Osteoblast (primary cell): ENCODE results near the gene SYT9. TPM values are rescaled to one million over a fixed set of nuclear protein-coding genes. Genes with fewer than 3 reads are reported as not detected.
"Not testable (repeated sequence)": the region's sequence is repeated elsewhere in the genome, so short reads cannot be mapped to it uniquely, and the experiment has no call there.

Source experiments
- DNase-seq: peaks from one replicate; pipeline ENCODE4 v3.0.0; 2011; ENCODE audit warnings: low spot score, mixed read lengths; ENCODE audit not compliant: insufficient read length; ENCODE audit errors: missing footprints
- H2AFZ ChIP-seq: 2 replicates; pipeline ENCODE4 v1.6.0; 2011; ENCODE audit warnings: mild to moderate bottlenecking, low read length
- H3K27ac ChIP-seq: 2 replicates; pipeline ENCODE4 v1.5.1; 2011; ENCODE audit warnings: mild to moderate bottlenecking, low read depth, low read length, moderate library complexity
- H3K27me3 ChIP-seq: 2 replicates; pipeline ENCODE4 v1.6.0; 2012; ENCODE audit warnings: mild to moderate bottlenecking, control low read depth, inconsistent platforms, low read length, moderate library complexity; ENCODE audit not compliant: insufficient read depth
- H3K36me3 ChIP-seq: 2 replicates; pipeline ENCODE4 v1.5.1; 2011; ENCODE audit warnings: mild to moderate bottlenecking, low read length, control low read depth, moderate library complexity; ENCODE audit not compliant: insufficient read depth
- H3K4me1 ChIP-seq: 2 replicates; pipeline ENCODE4 v1.5.1; 2011; ENCODE audit warnings: mild to moderate bottlenecking, low read length, control low read depth, moderate library complexity; ENCODE audit not compliant: insufficient read depth
- H3K4me2 ChIP-seq: 2 replicates; pipeline ENCODE4 v1.6.0; 2011; ENCODE audit warnings: mild to moderate bottlenecking, low read length; ENCODE audit not compliant: insufficient read depth
- H3K4me3 ChIP-seq: fragments of 200-600 bp; sonication (generic); 3 replicates; pipeline ENCODE4 v1.5.1; 2012; ENCODE audit warnings: mild to moderate bottlenecking, low read length, inconsistent platforms; ENCODE audit not compliant: insufficient read depth
- H3K79me2 ChIP-seq: 2 replicates; pipeline ENCODE4 v1.6.0; 2012; ENCODE audit warnings: mild to moderate bottlenecking, low read length, control low read depth, inconsistent platforms; ENCODE audit not compliant: insufficient read depth
- H3K9me3 ChIP-seq: 2 replicates; pipeline ENCODE4 v1.5.1; 2011; ENCODE audit warnings: low read depth, low read length, control low read depth
- H4K20me1 ChIP-seq: 2 replicates; pipeline ENCODE4 v1.6.0; 2012; ENCODE audit warnings: mild to moderate bottlenecking, low read length, control low read depth; ENCODE audit not compliant: insufficient read depth
- total RNA-seq: library from RNA; depleted of rRNA; stranded (reverse); fragments of >200 nt; gene quantifications from 2 replicates; pipeline ENCODE4 v1.2.3, GENCODE V29; 2012
- TF ChIP-seq, protein P1 (sequence below): IDR thresholded peaks from 2 replicates; pipeline ENCODE4 v1.5.1; 2011; ENCODE audit warnings: mild to moderate bottlenecking, low read depth, low read length, moderate library complexity; ENCODE audit errors: extremely low read depth

SYT9 gene
- total RNA-seq, 1 donor = not detected

DNA sequence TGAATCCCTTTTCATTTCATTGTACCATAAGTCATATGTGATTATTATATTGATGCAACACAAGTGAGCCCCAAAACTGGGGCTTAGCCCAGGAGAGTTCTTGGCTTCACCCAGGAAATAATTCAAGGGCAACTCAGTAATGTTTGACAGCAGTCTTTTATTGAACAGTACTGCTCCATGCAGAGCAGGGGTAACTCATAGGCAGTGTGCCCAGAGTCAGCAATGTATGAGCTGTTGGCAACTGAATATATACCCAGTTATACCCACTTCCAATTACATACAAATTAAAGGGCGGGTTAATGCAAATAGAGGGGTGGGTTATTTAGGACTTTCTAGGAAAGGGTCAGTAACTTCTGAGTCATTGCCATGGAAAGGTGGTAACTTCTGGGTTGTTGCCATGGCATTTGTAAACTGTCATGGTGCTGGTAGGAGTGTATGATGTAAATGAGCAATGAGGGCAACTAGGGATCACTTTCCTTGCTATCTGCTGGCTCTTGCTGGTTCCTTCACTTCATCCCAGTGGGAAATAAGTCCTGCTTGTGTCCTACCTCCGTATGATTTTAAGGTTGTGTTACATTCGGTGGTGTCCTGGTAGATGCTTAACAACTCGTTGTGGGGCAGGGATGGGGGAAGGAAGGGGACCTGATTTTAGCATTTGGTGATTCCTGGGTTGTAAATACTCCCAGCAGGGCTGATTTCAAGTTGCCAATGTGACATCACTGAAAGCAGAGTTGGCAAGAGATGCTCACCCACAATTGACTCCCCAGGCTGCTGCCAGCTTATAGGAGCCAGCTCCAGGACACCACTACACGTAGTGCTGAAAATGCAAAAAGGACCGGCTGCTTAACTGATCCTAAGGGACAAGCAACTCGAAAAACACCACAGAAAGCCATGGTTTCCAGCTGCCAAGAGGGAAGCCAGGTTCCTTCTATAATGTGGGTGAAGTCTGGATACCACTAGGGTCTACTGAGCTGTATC, 70.1 kb downstream of the SYT9 start:
- no peak overlapping the region for H3K4me3 ChIP-seq
- no peak overlapping the region for H3K4me2 ChIP-seq
- H4K20me1 ChIP-seq = no peaks in the 10 kb centered on the region
- no peaks in the 10 kb centered on the region for H3K79me2 ChIP-seq
- no peaks in the 10 kb centered on the region for H3K9me3 ChIP-seq
- H2AFZ ChIP-seq = no peak overlapping the region
- no peaks in the 10 kb centered on the region for H3K4me1 ChIP-seq
- H3K27me3 ChIP-seq = no peaks in the 10 kb centered on the region
- TF ChIP-seq, protein P1, sequence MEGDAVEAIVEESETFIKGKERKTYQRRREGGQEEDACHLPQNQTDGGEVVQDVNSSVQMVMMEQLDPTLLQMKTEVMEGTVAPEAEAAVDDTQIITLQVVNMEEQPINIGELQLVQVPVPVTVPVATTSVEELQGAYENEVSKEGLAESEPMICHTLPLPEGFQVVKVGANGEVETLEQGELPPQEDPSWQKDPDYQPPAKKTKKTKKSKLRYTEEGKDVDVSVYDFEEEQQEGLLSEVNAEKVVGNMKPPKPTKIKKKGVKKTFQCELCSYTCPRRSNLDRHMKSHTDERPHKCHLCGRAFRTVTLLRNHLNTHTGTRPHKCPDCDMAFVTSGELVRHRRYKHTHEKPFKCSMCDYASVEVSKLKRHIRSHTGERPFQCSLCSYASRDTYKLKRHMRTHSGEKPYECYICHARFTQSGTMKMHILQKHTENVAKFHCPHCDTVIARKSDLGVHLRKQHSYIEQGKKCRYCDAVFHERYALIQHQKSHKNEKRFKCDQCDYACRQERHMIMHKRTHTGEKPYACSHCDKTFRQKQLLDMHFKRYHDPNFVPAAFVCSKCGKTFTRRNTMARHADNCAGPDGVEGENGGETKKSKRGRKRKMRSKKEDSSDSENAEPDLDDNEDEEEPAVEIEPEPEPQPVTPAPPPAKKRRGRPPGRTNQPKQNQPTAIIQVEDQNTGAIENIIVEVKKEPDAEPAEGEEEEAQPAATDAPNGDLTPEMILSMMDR = no peak
- H3K27ac ChIP-seq = no peak overlapping the region
- no peaks in the 10 kb centered on the region for H3K36me3 ChIP-seq
- no peak for DNase-seq

DNA sequence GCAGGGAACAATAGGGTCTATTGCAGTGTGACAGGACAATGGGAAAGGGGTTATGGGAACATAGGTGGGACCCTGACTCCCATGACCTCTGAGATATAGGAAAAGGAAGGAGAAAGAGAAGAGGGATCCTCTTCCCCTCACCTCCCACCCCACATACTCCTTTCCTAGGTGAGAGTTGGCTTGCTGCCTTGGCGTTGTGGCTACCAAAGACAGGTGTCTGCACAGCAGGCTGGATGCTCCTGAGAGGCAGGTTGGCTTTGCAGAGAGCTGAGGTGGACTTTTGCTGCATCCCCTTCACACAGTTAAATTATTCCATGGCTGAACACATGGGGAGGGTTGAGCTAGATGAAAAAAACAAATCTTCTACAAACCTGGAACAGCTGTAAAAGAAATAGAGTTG, 80.7 kb downstream of the SYT9 start:
- H2AFZ ChIP-seq = no peak overlapping the region
- no peak overlapping the region for H3K4me3 ChIP-seq
- no peak for DNase-seq
- H3K27ac ChIP-seq = no peak overlapping the region
- no peaks in the 10 kb centered on the region for H3K4me1 ChIP-seq
- no peaks in the 10 kb centered on the region for H3K79me2 ChIP-seq
- H3K4me2 ChIP-seq = no peak overlapping the region
- H4K20me1 ChIP-seq = no peaks in the 10 kb centered on the region
- TF ChIP-seq, protein P1 = no peak
- H3K36me3 ChIP-seq = no peaks in the 10 kb centered on the region
- no peaks in the 10 kb centered on the region for H3K9me3 ChIP-seq
- H3K27me3 ChIP-seq = no peaks in the 10 kb centered on the region

DNA sequence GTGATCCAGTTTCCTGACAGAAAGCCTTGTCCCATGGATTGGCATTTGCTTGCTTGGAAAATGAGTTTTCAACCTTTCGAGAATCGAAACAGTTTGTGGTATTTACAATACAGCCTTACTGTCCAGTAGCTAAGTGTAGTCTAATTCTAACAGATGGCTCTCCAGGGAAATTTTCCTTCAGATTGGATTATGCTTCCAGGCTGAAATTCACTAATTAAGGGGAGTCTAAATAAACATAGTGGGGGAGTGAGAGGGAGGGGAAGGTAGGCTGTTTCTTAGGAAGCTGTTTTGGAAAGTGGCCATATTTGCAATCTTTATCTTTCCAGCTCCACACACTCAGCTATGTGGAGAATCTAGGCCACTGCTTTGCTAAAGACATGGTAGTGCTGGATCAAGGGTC, 81.3 kb downstream of the SYT9 start:
- no peak overlapping the region for H3K4me3 ChIP-seq
- TF ChIP-seq, protein P1 = no peak
- no peak overlapping the region for H3K27ac ChIP-seq
- H2AFZ ChIP-seq = no peak overlapping the region
- no peaks in the 10 kb centered on the region for H3K79me2 ChIP-seq
- no peaks in the 10 kb centered on the region for H3K27me3 ChIP-seq
- H3K4me2 ChIP-seq = no peak overlapping the region
- no peaks in the 10 kb centered on the region for H3K36me3 ChIP-seq
- H3K9me3 ChIP-seq = no peaks in the 10 kb centered on the region
- H3K4me1 ChIP-seq = no peaks in the 10 kb centered on the region
- no peak for DNase-seq
- H4K20me1 ChIP-seq = no peaks in the 10 kb centered on the region

- H3K4me3 ChIP-seq, H4K20me1 ChIP-seq, H3K27ac ChIP-seq, H3K9me3 ChIP-seq, DNase-seq, H3K4me1 ChIP-seq, H3K36me3 ChIP-seq, H3K79me2 ChIP-seq, H2AFZ ChIP-seq, H3K4me2 ChIP-seq, H3K27me3 ChIP-seq: not testable (repeated sequence)
Measured at GRCh38 chr11:7335442-7335841, 83.7 kb downstream of the SYT9 start.
